ENCODE data around the gene ATF1.

Gene ATF1

DNA sequence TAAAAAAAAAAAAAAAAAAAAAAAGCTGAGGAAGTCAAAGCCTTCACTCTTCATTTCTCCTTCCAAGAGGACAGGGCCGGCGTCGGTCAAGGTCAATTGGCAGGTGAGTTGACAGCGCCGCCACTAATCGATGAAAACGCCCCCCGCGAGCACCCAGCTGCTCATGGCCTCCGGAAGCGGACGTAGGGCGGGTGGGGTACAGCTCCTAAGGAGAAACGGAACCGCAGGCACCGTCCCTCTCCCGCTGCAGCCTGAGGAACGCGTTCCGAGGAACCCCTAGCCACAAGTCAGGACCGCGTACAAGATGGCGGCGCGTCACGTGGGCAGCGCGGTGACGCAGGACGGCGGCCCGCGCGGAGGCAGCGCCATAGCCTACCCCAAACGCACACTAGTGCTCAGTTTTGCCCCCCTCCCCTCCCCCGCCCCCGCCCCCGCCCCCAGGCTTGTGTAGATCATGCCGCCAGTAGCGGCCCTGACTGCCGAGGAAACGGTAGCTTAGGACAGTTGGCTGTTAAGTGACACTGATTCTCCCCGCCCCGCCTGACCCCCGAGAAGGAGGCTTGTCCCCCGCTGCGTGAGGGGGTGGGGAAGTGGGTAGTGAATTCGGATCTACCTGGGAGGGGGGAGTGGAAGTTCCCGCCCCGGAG lies at the start of gene ATF1:
TSS of gene ATF1 (plus strand) at position 463 of the 647 bp plus-strand sequence. CDS start 16,045 bp downstream, outside the sequence.
- DNase-seq (ENCODE audit: low read depth in 3 of 3): peak; percentile 75 to 83 (median 75)

- no peak for DNase-seq (ENCODE audit: low read depth in 3 of 3)
Measured at GRCh38 chr12:50715174-50715573, 48.7 kb upstream of the ATF1 start.

GRCh38 chr12:50718760-50719159 lies 45.1 kb upstream of the ATF1 start:
- DNase-seq (ENCODE audit: low read depth in 3 of 3): no peak

GRCh38 chr12:50720085-50720484 lies 43.8 kb upstream of the ATF1 start:
- DNase-seq (ENCODE audit: low read depth in 3 of 3): no peak

DNA sequence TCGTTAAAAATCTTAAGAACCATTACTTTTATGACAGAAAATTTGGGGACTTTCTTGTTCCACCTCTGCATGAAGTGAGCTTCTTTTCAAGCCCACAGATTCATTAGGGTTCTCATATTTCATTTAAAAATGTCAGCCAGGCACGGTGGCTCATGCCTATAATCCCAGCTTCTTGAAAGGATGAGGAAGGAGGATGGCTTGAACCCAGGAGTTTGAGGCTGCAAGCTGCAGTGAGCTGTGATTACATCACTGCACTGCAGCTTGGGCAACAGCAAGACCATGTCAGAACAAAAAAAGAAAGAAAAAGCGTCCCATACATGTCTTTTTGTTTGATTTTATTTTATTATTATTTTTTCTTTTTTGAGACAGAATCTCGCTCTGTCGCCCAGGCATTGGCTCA lies 43.4 kb upstream of the ATF1 start:
- DNase-seq (ENCODE audit: low read depth in 3 of 3): no peak

- no peak for DNase-seq (ENCODE audit: low read depth in 3 of 3)
Measured at GRCh38 chr12:50723865-50724264, 40.0 kb upstream of the ATF1 start.

GRCh38 chr12:50725011-50725942 lies 38.6 kb upstream of the ATF1 start:
- DNase-seq (ENCODE audit: low read depth in 3 of 3): no peak

GRCh38 chr12:50727466-50727865 lies 36.4 kb upstream of the ATF1 start:
- no peak for DNase-seq (ENCODE audit: low read depth in 3 of 3)

DNA sequence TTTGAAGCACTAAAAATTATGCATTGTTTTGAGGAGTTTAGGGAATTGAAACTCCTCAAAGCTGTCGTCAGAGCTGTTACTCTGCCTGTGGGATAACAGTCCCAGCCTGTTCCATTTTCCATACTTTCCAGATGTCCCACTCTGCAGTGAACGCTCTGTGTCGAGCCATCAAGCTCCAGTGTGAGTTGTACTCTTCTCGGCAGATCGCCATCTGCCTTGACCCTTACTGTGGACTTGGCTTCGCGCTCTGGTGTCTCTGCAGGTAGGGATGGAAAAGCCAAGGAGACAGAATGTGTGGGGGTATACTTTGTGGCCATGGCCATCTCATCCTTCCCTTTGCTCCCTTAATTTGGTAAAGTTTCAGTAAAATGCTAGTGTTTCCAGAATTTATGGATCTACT lies 35.5 kb upstream of the ATF1 start:
- DNase-seq (ENCODE audit: low read depth in 3 of 3): no peak

- DNase-seq (ENCODE audit: low read depth in 3 of 3): no peak
Measured at GRCh38 chr12:50728841-50729240, 35.1 kb upstream of the ATF1 start.

DNA sequence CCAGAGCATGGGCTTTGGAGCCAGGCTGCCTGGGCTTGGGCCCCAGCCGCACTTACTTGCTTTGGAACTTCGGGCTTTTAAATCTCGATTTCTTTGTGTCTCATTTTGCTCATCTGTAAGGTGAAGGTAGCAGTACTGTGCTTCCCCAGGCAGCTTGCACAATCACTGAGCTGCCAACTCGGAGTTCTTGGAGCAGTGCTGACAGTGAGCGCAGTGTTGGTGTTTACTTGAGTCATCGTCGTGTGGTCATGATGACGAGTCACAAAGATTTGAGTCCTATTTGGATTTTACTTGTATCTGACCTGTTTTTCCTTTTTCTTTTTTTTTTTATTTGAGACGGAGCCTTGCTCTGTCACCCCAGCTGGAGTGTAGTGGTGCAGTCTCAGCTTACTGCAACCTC lies 31.3 kb upstream of the ATF1 start:
- DNase-seq (ENCODE audit: low read depth in 3 of 3): no peak

DNA sequence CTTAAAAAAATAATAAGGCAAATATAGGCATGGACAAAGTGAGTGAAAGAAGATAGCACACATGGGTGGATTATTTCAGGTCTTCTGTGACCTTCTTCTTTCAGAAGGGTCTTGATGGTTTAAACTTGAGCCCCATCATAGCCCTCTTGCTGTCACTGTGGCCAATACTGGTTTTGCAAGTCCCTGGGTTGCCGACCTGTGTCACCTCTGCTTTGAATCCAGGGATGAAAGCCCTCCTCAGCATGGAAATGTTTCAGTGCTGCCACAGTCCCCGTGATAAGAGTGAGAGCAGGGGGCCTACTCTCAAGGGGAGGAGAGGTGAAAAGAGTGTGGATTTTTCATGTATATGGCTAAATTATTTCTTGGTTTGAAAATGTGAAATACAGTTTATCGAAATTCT lies 30.2 kb upstream of the ATF1 start:
- no peak for DNase-seq (ENCODE audit: low read depth in 3 of 3)

- DNase-seq (ENCODE audit: low read depth in 3 of 3): peak in 1 of 3 donors; percentile 4
Measured at GRCh38 chr12:50734409-50735263, 29.3 kb upstream of the ATF1 start.

GRCh38 chr12:50739611-50740010 lies 24.3 kb upstream of the ATF1 start:
- DNase-seq (ENCODE audit: low read depth in 3 of 3): no peak

- no peak for DNase-seq (ENCODE audit: low read depth in 3 of 3)
Measured at GRCh38 chr12:50740307-50740706, 23.6 kb upstream of the ATF1 start.

- DNase-seq (ENCODE audit: low read depth in 3 of 3): no peak
Measured at GRCh38 chr12:50742776-50743175, 21.1 kb upstream of the ATF1 start.

- DNase-seq (ENCODE audit: low read depth in 3 of 3): no peak
Measured at GRCh38 chr12:50745861-50746260, 18.0 kb upstream of the ATF1 start.

GRCh38 chr12:50746431-50746830 lies 17.5 kb upstream of the ATF1 start:
- no peak for DNase-seq (ENCODE audit: low read depth in 3 of 3)

- no peak for DNase-seq (ENCODE audit: low read depth in 3 of 3)
Measured at GRCh38 chr12:50747817-50748216, 16.1 kb upstream of the ATF1 start.

DNA sequence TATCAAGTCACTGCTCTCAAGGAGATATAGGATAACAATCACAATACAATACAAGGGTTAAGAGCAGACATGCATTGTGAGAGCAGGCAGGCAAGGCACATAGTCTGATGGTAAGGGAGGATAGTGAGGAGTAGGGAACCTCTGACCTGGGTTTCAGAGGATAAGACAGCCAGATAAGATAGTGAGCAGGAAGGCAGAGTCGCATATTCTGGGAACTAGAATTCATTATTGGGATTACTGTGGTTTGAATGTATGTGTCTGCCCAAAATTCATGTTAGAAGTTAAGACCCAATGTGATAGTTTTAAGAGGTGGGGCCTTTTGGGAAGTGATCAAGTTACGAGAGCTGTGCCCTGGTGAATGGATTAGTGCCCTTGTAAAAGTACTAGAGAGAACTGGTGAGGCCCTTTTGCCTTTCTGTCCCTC lies 14.4 kb upstream of the ATF1 start:
- no peak for DNase-seq (ENCODE audit: low read depth in 3 of 3)

DNA sequence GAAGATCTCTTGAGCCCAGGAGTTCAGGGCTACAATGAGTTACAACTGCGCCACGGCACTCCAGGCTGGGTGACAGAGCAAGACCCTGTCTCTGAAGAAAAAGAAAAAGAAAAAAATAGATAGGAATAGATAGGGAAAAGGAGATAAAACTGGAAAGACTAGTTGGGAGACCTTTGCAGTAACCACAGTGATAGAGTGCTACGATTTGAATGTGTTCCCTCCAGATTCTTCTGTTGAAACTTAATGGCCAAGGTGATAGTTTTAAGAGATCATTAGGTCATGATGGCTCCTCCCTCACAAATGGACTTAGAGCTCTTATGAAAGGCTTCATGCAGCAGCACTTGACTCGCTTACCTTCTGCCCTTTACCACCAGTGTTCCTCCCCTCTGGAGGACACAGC lies 13.5 kb upstream of the ATF1 start:
- no peak for DNase-seq (ENCODE audit: low read depth in 3 of 3)
